ENCODE data around the gene TCF4. TPM values are rescaled to one million over a fixed set of nuclear protein-coding genes. Genes with fewer than 3 reads are reported as not detected.
"Not testable (repeated sequence)": the region's sequence is repeated elsewhere in the genome, so short reads cannot be mapped to it uniquely, and the experiment has no call there.

The TCF4 gene
- total and polyA plus RNA-seq, 2 of the 13 experiments (the other 11 are each of a cell fraction or from before 2014, with no cell fraction given), result not detected

DNA sequence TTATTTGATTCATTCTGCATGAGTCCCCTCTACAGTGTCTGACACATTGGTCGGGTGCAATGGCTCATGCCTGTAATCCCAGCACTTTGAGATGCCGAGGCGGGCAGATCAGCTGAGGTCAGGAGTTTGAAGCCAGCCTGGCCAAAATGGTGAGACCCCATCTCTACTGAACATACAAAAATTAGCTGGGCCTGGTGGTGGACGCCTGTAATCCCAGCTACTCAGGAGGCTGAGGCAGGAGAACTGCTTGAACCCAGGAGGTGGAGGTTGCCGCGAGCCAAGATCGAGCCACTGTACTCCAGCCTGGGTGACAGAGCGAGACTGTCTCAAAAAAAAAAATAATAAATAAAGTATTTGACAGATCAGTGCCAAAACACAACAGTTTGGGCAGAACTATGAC lies 118.9 kb downstream of the TCF4 start:
- intact Hi-C loops (cut with micrococcal nuclease; ENCODE audit: unreplicated experiment); DNase-seq (ENCODE audit: low spot score); H3K4me3 ChIP-seq (replicated peaks in 1 of 3; ENCODE audit: insufficient read depth in 1 of 3, low read depth in 2 of 3, low read length in 3 of 3); H3K4me1 ChIP-seq (ENCODE audit: insufficient read depth, low read length); ATAC-seq; H3K9ac ChIP-seq (ENCODE audit: insufficient read depth, low read depth, low read length); H3K79me2 ChIP-seq (ENCODE audit: insufficient read depth, low read length); in situ Hi-C loops (cut with HindIII; ENCODE audit: extremely low pct_ligation_motif_present, low pct_unique_long_range_greater_than_20kb); POLR2A ChIA-PET; H2AFZ ChIP-seq (ENCODE audit: low read length); BruUV-seq (replicated peaks); H3K9me3 ChIP-seq (ENCODE audit: low read length); FAIRE-seq; H3K4me2 ChIP-seq (ENCODE audit: low read depth, low read length); H4K20me1 ChIP-seq (ENCODE audit: insufficient read depth, low read length); H3K36me3 ChIP-seq (replicated peaks in 1 of 2; ENCODE audit: control insufficient read depth in 1 of 2, insufficient read depth in 2 of 2, low read length in 2 of 2); H3K27ac ChIP-seq (ENCODE audit: extremely low read length, insufficient read depth, low read length); H3K27me3 ChIP-seq (ENCODE audit: control insufficient read depth in 1 of 2, insufficient read depth in 2 of 2, low read length in 2 of 2); CTCF ChIA-PET (ENCODE audit: low intra/inter-chr PET ratio, low total read pairs): not testable (repeated sequence)
- 57% methylated on average over 8 of the region's 8 CpGs for WGBS (ENCODE audit: low lambda C conversion rate)

DNA sequence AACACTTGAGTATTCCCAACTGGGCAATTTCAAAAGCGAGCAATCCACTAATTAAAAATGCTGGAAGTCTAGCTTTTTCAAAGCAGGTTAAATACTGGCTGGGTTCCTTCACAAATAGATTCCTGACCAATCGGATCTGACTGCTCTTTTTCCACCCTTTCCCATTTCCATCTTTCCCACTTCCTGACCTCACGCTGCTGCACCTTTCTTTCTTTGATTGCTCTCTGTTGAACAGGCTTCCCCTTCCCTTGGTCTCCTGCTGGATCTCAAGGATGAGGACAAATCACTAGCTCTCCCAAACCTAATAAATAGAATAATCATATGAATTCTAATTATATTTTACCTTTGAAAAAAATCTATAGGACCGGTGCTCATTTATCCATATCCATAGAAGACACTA lies 121.2 kb downstream of the TCF4 start:
- intact Hi-C loops (cut with micrococcal nuclease; ENCODE audit: unreplicated experiment) (no loop called here), in situ Hi-C loops (cut with HindIII; ENCODE audit: extremely low pct_ligation_motif_present, low pct_unique_long_range_greater_than_20kb) (no loop called here)
- no peaks in the 10 kb centered on the region; a peak in 1 of 5 replicates for H3K27me3 ChIP-seq (ENCODE audit: control insufficient read depth in 1 of 2, insufficient read depth in 2 of 2, low read length in 2 of 2)
- H3K27ac ChIP-seq (ENCODE audit: extremely low read length, insufficient read depth, low read length), result no peak overlapping the region
- no peaks in the 10 kb centered on the region for H4K20me1 ChIP-seq (ENCODE audit: insufficient read depth, low read length)
- no peaks in the 10 kb centered on the region for H3K9me3 ChIP-seq (ENCODE audit: low read length)
- no peaks in the 10 kb centered on the region for H3K36me3 ChIP-seq (replicated peaks in 1 of 2; ENCODE audit: control insufficient read depth in 1 of 2, insufficient read depth in 2 of 2, low read length in 2 of 2)
- DNase-seq (ENCODE audit: low spot score), result no peak
- H3K79me2 ChIP-seq (ENCODE audit: insufficient read depth, low read length), result no peaks in the 10 kb centered on the region
- H3K4me1 ChIP-seq (ENCODE audit: insufficient read depth, low read length), result no peaks in the 10 kb centered on the region
- no TSS peak for BruUV-seq (replicated peaks)
- FAIRE-seq, result no peak
- no peak overlapping the region for H3K4me3 ChIP-seq (replicated peaks in 1 of 3; ENCODE audit: insufficient read depth in 1 of 3, low read depth in 2 of 3, low read length in 3 of 3)
- ChIA-PET CTCF (ENCODE audit: low intra/inter-chr PET ratio, low total read pairs) (no interaction called here), POLR2A (no interaction called here)
- no peak overlapping the region for H3K9ac ChIP-seq (ENCODE audit: insufficient read depth, low read depth, low read length)
- no peak for ATAC-seq
- WGBS (ENCODE audit: low lambda C conversion rate), result 35% methylated on average over 4 of the region's 4 CpGs
- TF ChIP-seq ZNF549 (CRISPR knock-in tag; IDR thresholded peaks at IDR 0.05), result no peak
- TF ChIP-seq AKAP8 (CRISPR knock-in tag; IDR thresholded peaks at IDR 0.05), result no peak
- no peak for TF ChIP-seq NONO (IDR thresholded peaks at IDR 0.05)
- no peak for TF ChIP-seq NONO (CRISPR knock-in tag; conservative IDR thresholded peaks at IDR 0.05)
- no peak for TF ChIP-seq ZNF251 (CRISPR knock-in tag; IDR thresholded peaks at IDR 0.05)
- no peak for TF ChIP-seq ZNF841 (CRISPR knock-in tag; IDR thresholded peaks at IDR 0.05; ENCODE audit: borderline replicate concordance)
- TF ChIP-seq, protein P1, sequence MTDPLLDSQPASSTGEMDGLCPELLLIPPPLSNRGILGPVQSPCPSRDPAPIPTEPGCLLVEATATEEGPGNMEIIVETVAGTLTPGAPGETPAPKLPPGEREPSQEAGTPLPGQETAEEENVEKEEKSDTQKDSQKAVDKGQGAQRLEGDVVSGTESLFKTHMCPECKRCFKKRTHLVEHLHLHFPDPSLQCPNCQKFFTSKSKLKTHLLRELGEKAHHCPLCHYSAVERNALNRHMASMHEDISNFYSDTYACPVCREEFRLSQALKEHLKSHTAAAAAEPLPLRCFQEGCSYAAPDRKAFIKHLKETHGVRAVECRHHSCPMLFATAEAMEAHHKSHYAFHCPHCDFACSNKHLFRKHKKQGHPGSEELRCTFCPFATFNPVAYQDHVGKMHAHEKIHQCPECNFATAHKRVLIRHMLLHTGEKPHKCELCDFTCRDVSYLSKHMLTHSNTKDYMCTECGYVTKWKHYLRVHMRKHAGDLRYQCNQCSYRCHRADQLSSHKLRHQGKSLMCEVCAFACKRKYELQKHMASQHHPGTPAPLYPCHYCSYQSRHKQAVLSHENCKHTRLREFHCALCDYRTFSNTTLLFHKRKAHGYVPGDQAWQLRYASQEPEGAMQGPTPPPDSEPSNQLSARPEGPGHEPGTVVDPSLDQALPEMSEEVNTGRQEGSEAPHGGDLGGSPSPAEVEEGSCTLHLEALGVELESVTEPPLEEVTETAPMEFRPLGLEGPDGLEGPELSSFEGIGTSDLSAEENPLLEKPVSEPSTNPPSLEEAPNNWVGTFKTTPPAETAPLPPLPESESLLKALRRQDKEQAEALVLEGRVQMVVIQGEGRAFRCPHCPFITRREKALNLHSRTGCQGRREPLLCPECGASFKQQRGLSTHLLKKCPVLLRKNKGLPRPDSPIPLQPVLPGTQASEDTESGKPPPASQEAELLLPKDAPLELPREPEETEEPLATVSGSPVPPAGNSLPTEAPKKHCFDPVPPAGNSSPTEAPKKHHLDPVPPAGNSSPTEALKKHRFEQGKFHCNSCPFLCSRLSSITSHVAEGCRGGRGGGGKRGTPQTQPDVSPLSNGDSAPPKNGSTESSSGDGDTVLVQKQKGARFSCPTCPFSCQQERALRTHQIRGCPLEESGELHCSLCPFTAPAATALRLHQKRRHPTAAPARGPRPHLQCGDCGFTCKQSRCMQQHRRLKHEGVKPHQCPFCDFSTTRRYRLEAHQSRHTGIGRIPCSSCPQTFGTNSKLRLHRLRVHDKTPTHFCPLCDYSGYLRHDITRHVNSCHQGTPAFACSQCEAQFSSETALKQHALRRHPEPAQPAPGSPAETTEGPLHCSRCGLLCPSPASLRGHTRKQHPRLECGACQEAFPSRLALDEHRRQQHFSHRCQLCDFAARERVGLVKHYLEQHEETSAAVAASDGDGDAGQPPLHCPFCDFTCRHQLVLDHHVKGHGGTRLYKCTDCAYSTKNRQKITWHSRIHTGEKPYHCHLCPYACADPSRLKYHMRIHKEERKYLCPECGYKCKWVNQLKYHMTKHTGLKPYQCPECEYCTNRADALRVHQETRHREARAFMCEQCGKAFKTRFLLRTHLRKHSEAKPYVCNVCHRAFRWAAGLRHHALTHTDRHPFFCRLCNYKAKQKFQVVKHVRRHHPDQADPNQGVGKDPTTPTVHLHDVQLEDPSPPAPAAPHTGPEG (CRISPR knock-in tag; IDR thresholded peaks at IDR 0.05), result no peak
- TF ChIP-seq, protein P2, sequence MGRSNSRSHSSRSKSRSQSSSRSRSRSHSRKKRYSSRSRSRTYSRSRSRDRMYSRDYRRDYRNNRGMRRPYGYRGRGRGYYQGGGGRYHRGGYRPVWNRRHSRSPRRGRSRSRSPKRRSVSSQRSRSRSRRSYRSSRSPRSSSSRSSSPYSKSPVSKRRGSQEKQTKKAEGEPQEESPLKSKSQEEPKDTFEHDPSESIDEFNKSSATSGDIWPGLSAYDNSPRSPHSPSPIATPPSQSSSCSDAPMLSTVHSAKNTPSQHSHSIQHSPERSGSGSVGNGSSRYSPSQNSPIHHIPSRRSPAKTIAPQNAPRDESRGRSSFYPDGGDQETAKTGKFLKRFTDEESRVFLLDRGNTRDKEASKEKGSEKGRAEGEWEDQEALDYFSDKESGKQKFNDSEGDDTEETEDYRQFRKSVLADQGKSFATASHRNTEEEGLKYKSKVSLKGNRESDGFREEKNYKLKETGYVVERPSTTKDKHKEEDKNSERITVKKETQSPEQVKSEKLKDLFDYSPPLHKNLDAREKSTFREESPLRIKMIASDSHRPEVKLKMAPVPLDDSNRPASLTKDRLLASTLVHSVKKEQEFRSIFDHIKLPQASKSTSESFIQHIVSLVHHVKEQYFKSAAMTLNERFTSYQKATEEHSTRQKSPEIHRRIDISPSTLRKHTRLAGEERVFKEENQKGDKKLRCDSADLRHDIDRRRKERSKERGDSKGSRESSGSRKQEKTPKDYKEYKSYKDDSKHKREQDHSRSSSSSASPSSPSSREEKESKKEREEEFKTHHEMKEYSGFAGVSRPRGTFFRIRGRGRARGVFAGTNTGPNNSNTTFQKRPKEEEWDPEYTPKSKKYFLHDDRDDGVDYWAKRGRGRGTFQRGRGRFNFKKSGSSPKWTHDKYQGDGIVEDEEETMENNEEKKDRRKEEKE (IDR thresholded peaks at IDR 0.05), result no peak
- H2AFZ ChIP-seq (ENCODE audit: low read length), result no peak overlapping the region
- no peak overlapping the region for H3K4me2 ChIP-seq (ENCODE audit: low read depth, low read length)

Measured in HepG2 (cell line).